Activated CD4-positive, alpha-beta T cell treated with anti-CD3 and anti-CD28 coated beads, Interleukin-2, amount 50 U/mL, for 48 hours (primary cell): ENCODE data around the gene DPF3.

Experiments
- DNase-seq, 2 experiments: peaks; one replicate each; pipeline ENCODE4 v3.0.0-alpha.2; 2020

Gene DPF3

GRCh38 chr14:72739446-72740405 is 154.2 kb downstream of the DPF3 start:
- DNase-seq = no peak

- DNase-seq = no peak
Observed at GRCh38 chr14:72738161-72738611, 155.7 kb downstream of the DPF3 start.

GRCh38 chr14:72737560-72737943 is 156.3 kb downstream of the DPF3 start:
- no peak for DNase-seq

GRCh38 chr14:72736786-72737559 is 156.9 kb downstream of the DPF3 start:
- DNase-seq = no peak

GRCh38 chr14:72736308-72736707 is 157.6 kb downstream of the DPF3 start:
- no peak for DNase-seq

- DNase-seq = no peak
Observed at GRCh38 chr14:72732022-72732780, 161.7 kb downstream of the DPF3 start.

- DNase-seq = no peak
Observed at GRCh38 chr14:72731252-72732020, 162.5 kb downstream of the DPF3 start.

- DNase-seq = no peak
Observed at GRCh38 chr14:72730468-72730867, 163.4 kb downstream of the DPF3 start.

GRCh38 chr14:72726444-72726843 is 167.5 kb downstream of the DPF3 start:
- DNase-seq = no peak

- no peak for DNase-seq
Observed at GRCh38 chr14:72723858-72724530, 169.9 kb downstream of the DPF3 start.

GRCh38 chr14:72722201-72722785 is 171.6 kb downstream of the DPF3 start:
- DNase-seq = no peak

GRCh38 chr14:72721083-72721482 is 172.8 kb downstream of the DPF3 start:
- DNase-seq = no peak

- no peak for DNase-seq
Observed at GRCh38 chr14:72717220-72717619, 176.7 kb downstream of the DPF3 start.

- no peak for DNase-seq
Observed at GRCh38 chr14:72716476-72716875, 177.4 kb downstream of the DPF3 start.

- no peak for DNase-seq
Observed at GRCh38 chr14:72715850-72716228, 178.1 kb downstream of the DPF3 start.

- no peak for DNase-seq
Observed at GRCh38 chr14:72715215-72715849, 178.6 kb downstream of the DPF3 start.

- DNase-seq = no peak
Observed at GRCh38 chr14:72714871-72715214, 179.1 kb downstream of the DPF3 start.

- peak; percentile 10 to 13 for DNase-seq
Observed at GRCh38 chr14:72714094-72714493, 179.8 kb downstream of the DPF3 start.

- DNase-seq = no peak
Observed at GRCh38 chr14:72711936-72712335, 182.0 kb downstream of the DPF3 start.

GRCh38 chr14:72709916-72710611 is 183.8 kb downstream of the DPF3 start:
- DNase-seq = no peak
